Astrocyte (in vitro differentiated cells and primary cell): ENCODE measurements around the gene MPZL1. TPM values are rescaled to one million over a fixed set of nuclear protein-coding genes. Genes with fewer than 3 reads are reported as not detected.

Source experiments
- DNase-seq: peaks from one replicate; pipeline ENCODE4 v3.0.0-alpha.2; 2010; ENCODE audit warnings: low read depth
- FAIRE-seq: peaks from 2 replicates; lab custom pipeline; 2011; peaks lifted over from hg19 to GRCh38; lab: Jason Lieb, UNC
- H2AFZ ChIP-seq: 2 replicates; pipeline ENCODE4 v1.6.0; 2012; ENCODE audit warnings: low read depth, low read length, inconsistent platforms
- H3K27ac ChIP-seq: 2 replicates; pipeline ENCODE4 v1.5.1; 2011; ENCODE audit warnings: low read depth, low read length, inconsistent platforms
- H3K27me3 ChIP-seq: 2 replicates; pipeline ENCODE4 v1.6.0; 2011; ENCODE audit warnings: low read length, inconsistent platforms; ENCODE audit not compliant: insufficient read depth
- H3K36me3 ChIP-seq: 2 replicates; pipeline ENCODE4 v1.5.1; 2011; ENCODE audit warnings: low read length, inconsistent platforms; ENCODE audit not compliant: insufficient read depth
- H3K4me1 ChIP-seq: 2 replicates; pipeline ENCODE4 v1.5.1; 2011; ENCODE audit warnings: low read length, inconsistent platforms; ENCODE audit not compliant: insufficient read depth
- H3K4me2 ChIP-seq: 2 replicates; pipeline ENCODE4 v1.6.0; 2012; ENCODE audit warnings: low read length, inconsistent platforms
- H3K4me3 ChIP-seq: 2 replicates; pipeline ENCODE4 v1.5.1; 2011; ENCODE audit warnings: low read depth, mild to moderate bottlenecking, low read length, inconsistent platforms; ENCODE audit not compliant: insufficient read depth
- H3K79me2 ChIP-seq: 2 replicates; pipeline ENCODE4 v1.6.0; 2012; ENCODE audit warnings: mild to moderate bottlenecking, low read length, inconsistent platforms; ENCODE audit not compliant: insufficient read depth
- H3K9ac ChIP-seq: 2 replicates; pipeline ENCODE4 v1.6.0; 2012; ENCODE audit warnings: mild to moderate bottlenecking, low read length, inconsistent platforms
- H3K9me3 ChIP-seq: 2 replicates; pipeline ENCODE4 v1.5.1; 2012; ENCODE audit warnings: low read depth, mild to moderate bottlenecking, low read length, inconsistent platforms; ENCODE audit not compliant: insufficient read depth
- H4K20me1 ChIP-seq: 2 replicates; pipeline ENCODE4 v1.6.0; 2012; ENCODE audit warnings: low read length, inconsistent platforms; ENCODE audit not compliant: insufficient read depth
- H3K27ac Mint-ChIP-seq: one replicate; pipeline ENCODE4 v1.8.0; 2021; ENCODE audit warnings: mild to moderate bottlenecking, mixed read lengths; ENCODE audit not compliant: unreplicated experiment
- H3K27me3 Mint-ChIP-seq: one replicate; pipeline ENCODE4 v1.8.0; 2021; ENCODE audit warnings: low read depth, mixed read lengths; ENCODE audit not compliant: unreplicated experiment
- H3K36me3 Mint-ChIP-seq: one replicate; pipeline ENCODE4 v1.8.0; 2021; ENCODE audit warnings: low read depth, mixed read lengths; ENCODE audit not compliant: unreplicated experiment
- H3K4me1 Mint-ChIP-seq: one replicate; pipeline ENCODE4 v1.8.0; 2021; ENCODE audit warnings: low read depth, mixed read lengths; ENCODE audit not compliant: unreplicated experiment
- H3K4me3 Mint-ChIP-seq: one replicate; pipeline ENCODE4 v1.8.0; 2021; ENCODE audit warnings: mild to moderate bottlenecking, moderate library complexity, mixed read lengths; ENCODE audit not compliant: unreplicated experiment
- H3K9me3 Mint-ChIP-seq: one replicate; pipeline ENCODE4 v1.8.0; 2021; ENCODE audit warnings: mild to moderate bottlenecking, mixed read lengths; ENCODE audit not compliant: unreplicated experiment
- EZH2 ChIP-seq: IDR thresholded peaks from 2 replicates; pipeline ENCODE4 v1.6.1; 2012; ENCODE audit warnings: mild to moderate bottlenecking, low read length, inconsistent platforms; ENCODE audit not compliant: insufficient read depth
- total RNA-seq: library from RNA; stranded (reverse); gene quantifications from 2 replicates; pipeline ENCODE4 v1.2.1, GENCODE V29; 2021
- TF ChIP-seq, protein P1 (sequence below): IDR thresholded peaks from 2 replicates; pipeline ENCODE4 v1.5.1; 2011; ENCODE audit warnings: low read depth, mild to moderate bottlenecking, inconsistent platforms, low read length, moderate library complexity; ENCODE audit not compliant: insufficient read depth

The MPZL1 gene
- total RNA-seq, 1 donor from 2014 or later, result 240 TPM

DNA sequence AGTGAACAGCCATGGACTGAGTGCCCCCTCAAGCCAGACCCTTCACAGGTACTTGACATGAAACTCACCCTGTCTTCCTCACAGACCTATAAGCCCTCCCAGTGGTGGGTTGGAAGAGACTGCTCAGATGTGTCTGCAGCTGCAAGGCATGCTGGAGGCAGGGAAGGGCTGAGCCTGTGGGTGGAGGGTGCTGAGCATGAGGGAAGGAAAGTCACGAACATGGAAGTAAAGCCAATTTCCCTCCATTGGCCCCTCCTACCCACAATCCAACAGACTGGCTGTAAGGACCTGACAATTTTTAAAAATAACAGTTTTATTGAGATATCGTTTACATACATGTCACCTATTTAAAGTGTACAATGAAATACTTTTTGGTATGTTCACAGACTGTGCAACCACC lies 47.6 kb upstream of the MPZL1 start:
- Mint-ChIP-seq H3K27ac (no peak overlapping the region), H3K36me3 (no peaks in the 10 kb centered on the region), H3K4me3 (no peak overlapping the region), H3K9me3 (peaks cover 3% of the 10 kb centered on the region), H3K4me1 (peaks cover 6% of the 10 kb centered on the region), H3K27me3 (peaks cover 28% of the 10 kb centered on the region)
- Histone ChIP-seq H3K27ac (no peak overlapping the region), H3K9me3 (no peaks in the 10 kb centered on the region), H2AFZ (no peak overlapping the region), H3K4me3 (no peak overlapping the region), H3K9ac (no peak overlapping the region), H3K4me1 (no peaks in the 10 kb centered on the region), H3K4me2 (no peak overlapping the region), H4K20me1 (no peaks in the 10 kb centered on the region), H3K79me2 (no peaks in the 10 kb centered on the region), H3K27me3 (peaks cover 6% of the 10 kb centered on the region), H3K36me3 (no peaks in the 10 kb centered on the region)
- no peak for DNase-seq
- TF ChIP-seq, protein P1, sequence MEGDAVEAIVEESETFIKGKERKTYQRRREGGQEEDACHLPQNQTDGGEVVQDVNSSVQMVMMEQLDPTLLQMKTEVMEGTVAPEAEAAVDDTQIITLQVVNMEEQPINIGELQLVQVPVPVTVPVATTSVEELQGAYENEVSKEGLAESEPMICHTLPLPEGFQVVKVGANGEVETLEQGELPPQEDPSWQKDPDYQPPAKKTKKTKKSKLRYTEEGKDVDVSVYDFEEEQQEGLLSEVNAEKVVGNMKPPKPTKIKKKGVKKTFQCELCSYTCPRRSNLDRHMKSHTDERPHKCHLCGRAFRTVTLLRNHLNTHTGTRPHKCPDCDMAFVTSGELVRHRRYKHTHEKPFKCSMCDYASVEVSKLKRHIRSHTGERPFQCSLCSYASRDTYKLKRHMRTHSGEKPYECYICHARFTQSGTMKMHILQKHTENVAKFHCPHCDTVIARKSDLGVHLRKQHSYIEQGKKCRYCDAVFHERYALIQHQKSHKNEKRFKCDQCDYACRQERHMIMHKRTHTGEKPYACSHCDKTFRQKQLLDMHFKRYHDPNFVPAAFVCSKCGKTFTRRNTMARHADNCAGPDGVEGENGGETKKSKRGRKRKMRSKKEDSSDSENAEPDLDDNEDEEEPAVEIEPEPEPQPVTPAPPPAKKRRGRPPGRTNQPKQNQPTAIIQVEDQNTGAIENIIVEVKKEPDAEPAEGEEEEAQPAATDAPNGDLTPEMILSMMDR, result no peak
- TF ChIP-seq EZH2, result no peak
- no peak for FAIRE-seq

DNA sequence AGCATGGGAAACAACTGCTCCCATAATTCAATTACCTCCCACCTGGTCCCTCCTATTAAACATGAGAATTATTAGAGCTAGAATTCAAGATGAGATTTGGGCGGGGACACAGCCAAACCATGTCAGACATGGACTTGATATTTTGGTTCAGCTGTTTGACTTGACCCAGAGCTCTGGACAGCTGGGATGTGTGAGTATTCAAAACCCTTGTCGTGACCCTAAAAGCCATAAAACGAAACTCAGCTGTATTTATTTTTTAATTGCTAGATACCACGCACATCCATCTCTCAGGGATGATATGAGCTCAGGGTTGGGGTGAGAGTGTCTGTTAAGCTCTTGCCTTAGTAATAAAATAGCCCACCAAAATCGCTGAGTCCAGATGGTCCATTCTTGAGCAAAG lies 46.3 kb upstream of the MPZL1 start:
- TF ChIP-seq, protein P1, result no peak
- no peak for TF ChIP-seq EZH2
- Histone ChIP-seq H3K4me2 (no peak overlapping the region), H3K9ac (no peak overlapping the region), H2AFZ (no peak overlapping the region), H3K27me3 (peaks cover 6% of the 10 kb centered on the region), H4K20me1 (no peaks in the 10 kb centered on the region), H3K36me3 (no peaks in the 10 kb centered on the region), H3K9me3 (no peaks in the 10 kb centered on the region), H3K27ac (no peak overlapping the region), H3K4me1 (no peaks in the 10 kb centered on the region), H3K4me3 (no peak overlapping the region), H3K79me2 (no peaks in the 10 kb centered on the region)
- no peaks in the 10 kb centered on the region for H3K36me3 Mint-ChIP-seq
- DNase-seq, result no peak
- H3K9me3 Mint-ChIP-seq, result peaks cover 3% of the 10 kb centered on the region
- H3K4me1 Mint-ChIP-seq, result peaks cover 3% of the 10 kb centered on the region
- no peak overlapping the region for H3K4me3 Mint-ChIP-seq
- no peak for FAIRE-seq
- H3K27me3 Mint-ChIP-seq, result peaks cover 28% of the 10 kb centered on the region
- H3K27ac Mint-ChIP-seq, result no peak overlapping the region

DNA sequence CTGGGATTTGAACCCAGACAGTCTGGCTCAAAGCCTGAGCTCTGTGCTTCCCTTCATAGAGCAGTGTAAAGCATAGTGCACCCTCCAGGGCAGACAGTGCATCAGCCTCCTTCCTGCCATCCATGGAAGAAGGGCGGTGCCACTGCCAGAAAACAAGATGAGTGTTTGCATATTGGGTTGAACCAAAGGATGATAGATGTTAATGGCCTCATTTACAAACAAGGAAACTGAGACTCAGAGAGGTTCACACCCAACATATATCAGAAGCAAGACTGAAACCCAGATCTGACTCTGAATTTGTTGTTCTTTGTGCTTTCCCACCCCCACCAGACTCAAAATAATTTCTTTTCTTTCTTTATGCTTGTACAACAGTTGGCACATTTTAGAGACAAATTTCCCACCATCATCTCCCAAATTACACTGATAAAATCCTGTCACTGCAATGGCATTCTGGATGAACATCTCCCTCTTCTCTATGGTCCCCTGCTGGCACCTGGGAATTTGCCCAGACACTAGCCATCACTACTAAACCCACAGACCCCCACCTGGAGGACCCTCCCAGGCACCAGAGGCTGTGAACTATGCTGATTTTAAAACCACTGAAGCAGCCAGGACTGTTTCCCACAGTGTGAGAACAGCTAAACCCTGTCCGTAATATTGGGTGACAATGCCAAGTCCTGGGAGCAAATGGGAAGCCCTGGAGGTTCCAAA lies 45.4 kb upstream of the MPZL1 start:
- H3K27ac ChIP-seq, result no peak overlapping the region
- no peaks in the 10 kb centered on the region for H4K20me1 ChIP-seq
- no peak overlapping the region for H3K27ac Mint-ChIP-seq
- no peak for FAIRE-seq
- H3K4me1 ChIP-seq, result no peaks in the 10 kb centered on the region
- H3K27me3 Mint-ChIP-seq, result peaks cover 26% of the 10 kb centered on the region
- H3K4me3 Mint-ChIP-seq, result no peak overlapping the region
- H3K9me3 ChIP-seq, result no peaks in the 10 kb centered on the region
- H3K36me3 Mint-ChIP-seq, result no peaks in the 10 kb centered on the region
- TF ChIP-seq, protein P1, result no peak
- no peak for TF ChIP-seq EZH2
- H3K9me3 Mint-ChIP-seq, result peaks cover 3% of the 10 kb centered on the region
- peaks cover 6% of the 10 kb centered on the region for H3K27me3 ChIP-seq
- DNase-seq, result no peak
- H3K79me2 ChIP-seq, result no peaks in the 10 kb centered on the region
- H2AFZ ChIP-seq, result no peak overlapping the region
- H3K4me3 ChIP-seq, result no peak overlapping the region
- no peak overlapping the region for H3K4me2 ChIP-seq
- H3K36me3 ChIP-seq, result no peaks in the 10 kb centered on the region
- H3K4me1 Mint-ChIP-seq, result peaks cover 3% of the 10 kb centered on the region
- H3K9ac ChIP-seq, result no peak overlapping the region
